Stomach (tissue), 9 donors: ENCODE results near the gene DYRK2. TPM values are rescaled to one million over a fixed set of nuclear protein-coding genes. Genes with fewer than 3 reads are reported as not detected.
"Not testable (repeated sequence)": the region's sequence is repeated elsewhere in the genome, so short reads cannot be mapped to it uniquely, and the experiment has no call there.

ENCODE experiments used
- DNase-seq, 2 donors: peaks; one replicate each; pipeline versions ENCODE4 v3.0.0 to v3.0.0-alpha.2; 2013 to 2019
- H3K27ac ChIP-seq, 5 donors: fragments of 200-600 bp in 4 of 5; sonication (generic) in 4 of 5; one replicate each; pipeline ENCODE4 v1.5.1; 2013 to 2019; ENCODE audit warnings: mild to moderate bottlenecking in 1 of 5, moderate library complexity in 1 of 5
- H3K27me3 ChIP-seq, 3 donors: fragments of 200-600 bp; sonication (generic); one replicate each; pipeline ENCODE4 v1.5.1; 2017 to 2019; ENCODE audit warnings: mixed run types in 1 of 3
- H3K36me3 ChIP-seq, 4 donors: fragments of 200-600 bp; sonication (generic); 1 replicate in 3 of 4; 2 replicates in 1 of 4; pipeline ENCODE4 v1.5.1; 2016 to 2019
- H3K4me1 ChIP-seq, 4 donors: fragments of 200-600 bp; sonication (generic); one replicate each; pipeline ENCODE4 v1.5.1; 2016 to 2019
- H3K4me3 ChIP-seq, 4 donors: fragments of 200-600 bp; sonication (generic) in 3 of 4; one replicate each; pipeline ENCODE4 v1.5.1; 2016 to 2019; ENCODE audit warnings: mild to moderate bottlenecking in 1 of 4
- H3K9me3 ChIP-seq, 4 donors: fragments of 200-600 bp; sonication (generic); one replicate each; pipeline ENCODE4 v1.5.1; 2016 to 2019
- EP300 ChIP-seq: sonication (generic); formaldehyde crosslinking; IDR thresholded peaks from one replicate; pipeline ENCODE4 v1.6.1; 2017; ENCODE audit warnings: antibody characterized with exemption
- POLR2A ChIP-seq, 4 donors: fragments of 450-650 bp; IDR thresholded peaks; one replicate each; pipeline ENCODE4 v1.6.1; 2016; ENCODE audit warnings: antibody characterized with exemption in 4 of 4, control low read depth in 2 of 4, mild to moderate bottlenecking in 1 of 4, moderate library complexity in 1 of 4
- POLR2AphosphoS5 ChIP-seq, 3 donors: sonication (generic); formaldehyde crosslinking; IDR thresholded peaks; one replicate each; pipeline ENCODE4 v1.6.1; 2016; ENCODE audit warnings: antibody characterized with exemption in 3 of 3
- WGBS, 5 donors: extraction: QIAGEN DNeasy Blood & Tissue Kit in 3 of 5; methylation state at CpG; one replicate each; pipeline versions ENCODE4 v1.1.5 to v1.1.7; 2013 to 2018; 5-methylcytosine and 5-hydroxymethylcytosine counted together
- intact Hi-C: fragments of 100-400 bp; cut with DNase I; formaldehyde crosslinking; loops from one replicate; pipeline ENCODE4 v1.15.1; 2023; ENCODE audit warnings: low total_unique reads
- polyA plus RNA-seq, 3 donors: library from polyadenylated mRNA; stranded (reverse); fragments of 200-250 nt; gene quantifications; one replicate each; pipeline ENCODE4 v1.2.3, GENCODE V29; 2013
- total RNA-seq, 5 donors: library from RNA; depleted of rRNA; stranded (reverse); fragments of >200 nt; gene quantifications; one replicate each; pipeline versions ENCODE4 v1.1.0 to v1.2.3, GENCODE V29; 2014 to 2016
- TF ChIP-seq, protein P1 (sequence below), 7 experiments: fragments of 450-650 bp in 4 of 7; fragments of 200-600 bp in 3 of 7; sonication (generic) in 3 of 7; IDR thresholded peaks; one replicate each; pipeline ENCODE4 v1.5.1; 2016 to 2019; ENCODE audit warnings: antibody characterized with exemption in 7 of 7, control low read depth in 2 of 7, mild to moderate bottlenecking in 1 of 7
- donor health status: healthy with polysubstance abuse.
- donor health status: Bipolar disorder and iron deficiency.
- donor health status: healthy.

DYRK2 gene
- total and polyA plus RNA-seq, 8 donors: 3.3 to 43.9 (median 18.1) TPM

DNA sequence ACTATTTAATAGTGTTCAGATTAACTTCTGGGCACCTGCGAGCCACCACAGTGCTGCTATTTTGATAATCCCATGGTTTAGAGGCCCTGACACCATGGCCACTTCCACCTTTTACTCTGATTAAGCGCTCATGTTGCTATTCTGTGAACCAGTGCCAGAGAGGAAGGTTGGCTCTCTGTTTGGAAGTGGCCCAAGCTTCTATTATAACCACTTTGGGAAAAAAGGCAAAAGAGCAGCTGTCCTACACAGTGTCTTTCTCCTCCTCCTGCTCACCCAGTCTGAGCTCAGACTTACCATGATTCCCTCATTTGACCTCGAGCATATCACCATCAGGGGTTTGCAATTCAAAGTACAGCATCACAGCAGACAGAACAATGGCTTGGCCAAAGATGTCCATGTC, 23.3 kb downstream of the DYRK2 start:
- 74 to 92% (median 81%) methylated on average over 3 of the region's 3 CpGs for WGBS, 5 donors
- Histone ChIP-seq H3K36me3 (peaks cover 0 to 6% (median 2%) of the 10 kb centered on the region in 4 donors), H3K27ac (no peak overlapping the region), H3K4me3 (no peak overlapping the region), H3K4me1 (peaks cover 6 to 24% (median 14%) of the 10 kb centered on the region in 4 donors), H3K27me3 (no peaks in the 10 kb centered on the region), H3K9me3 (peaks cover 0 to 16% (median 4%) of the 10 kb centered on the region in 4 donors)
- TF ChIP-seq, protein P1, sequence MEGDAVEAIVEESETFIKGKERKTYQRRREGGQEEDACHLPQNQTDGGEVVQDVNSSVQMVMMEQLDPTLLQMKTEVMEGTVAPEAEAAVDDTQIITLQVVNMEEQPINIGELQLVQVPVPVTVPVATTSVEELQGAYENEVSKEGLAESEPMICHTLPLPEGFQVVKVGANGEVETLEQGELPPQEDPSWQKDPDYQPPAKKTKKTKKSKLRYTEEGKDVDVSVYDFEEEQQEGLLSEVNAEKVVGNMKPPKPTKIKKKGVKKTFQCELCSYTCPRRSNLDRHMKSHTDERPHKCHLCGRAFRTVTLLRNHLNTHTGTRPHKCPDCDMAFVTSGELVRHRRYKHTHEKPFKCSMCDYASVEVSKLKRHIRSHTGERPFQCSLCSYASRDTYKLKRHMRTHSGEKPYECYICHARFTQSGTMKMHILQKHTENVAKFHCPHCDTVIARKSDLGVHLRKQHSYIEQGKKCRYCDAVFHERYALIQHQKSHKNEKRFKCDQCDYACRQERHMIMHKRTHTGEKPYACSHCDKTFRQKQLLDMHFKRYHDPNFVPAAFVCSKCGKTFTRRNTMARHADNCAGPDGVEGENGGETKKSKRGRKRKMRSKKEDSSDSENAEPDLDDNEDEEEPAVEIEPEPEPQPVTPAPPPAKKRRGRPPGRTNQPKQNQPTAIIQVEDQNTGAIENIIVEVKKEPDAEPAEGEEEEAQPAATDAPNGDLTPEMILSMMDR (IDR thresholded peaks at IDR 0.05): no peak
- TF ChIP-seq EP300 (no peak), POLR2A (IDR thresholded peaks at IDR 0.05) (no peak), POLR2AphosphoS5 (IDR thresholded peaks at IDR 0.05) (no peak)
- intact Hi-C loops: no loop called here
- no peak for DNase-seq

DNA sequence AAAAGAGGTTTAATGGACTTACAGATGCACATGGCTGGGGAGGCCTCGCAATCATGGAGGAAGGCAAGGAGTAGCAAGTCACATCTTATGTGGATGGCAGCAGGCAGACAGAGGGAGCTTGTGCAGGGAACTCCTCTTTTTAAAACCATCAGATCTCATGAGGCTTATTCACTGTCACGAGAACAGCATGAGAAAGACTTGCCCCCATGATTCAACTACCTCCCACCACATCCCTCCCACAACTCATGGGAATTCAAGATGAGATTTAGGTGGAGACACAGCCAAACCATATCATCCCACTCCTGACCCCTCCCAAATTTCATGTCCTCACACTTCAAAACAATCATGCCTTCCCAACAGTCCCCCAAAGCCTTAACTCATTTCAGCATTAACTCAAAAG, 24.0 kb downstream of the DYRK2 start:
- peaks cover 0 to 16% (median 4%) of the 10 kb centered on the region in 4 donors for H3K9me3 ChIP-seq
- H3K27me3 ChIP-seq, H3K36me3 ChIP-seq, H3K27ac ChIP-seq, DNase-seq, intact Hi-C loops, H3K4me3 ChIP-seq: not testable (repeated sequence)
- 87 to 100% (median 93%) methylated on average over 2 of the region's 2 CpGs for WGBS, 5 donors
- peaks cover 0 to 18% (median 8%) of the 10 kb centered on the region in 4 donors for H3K4me1 ChIP-seq

DNA sequence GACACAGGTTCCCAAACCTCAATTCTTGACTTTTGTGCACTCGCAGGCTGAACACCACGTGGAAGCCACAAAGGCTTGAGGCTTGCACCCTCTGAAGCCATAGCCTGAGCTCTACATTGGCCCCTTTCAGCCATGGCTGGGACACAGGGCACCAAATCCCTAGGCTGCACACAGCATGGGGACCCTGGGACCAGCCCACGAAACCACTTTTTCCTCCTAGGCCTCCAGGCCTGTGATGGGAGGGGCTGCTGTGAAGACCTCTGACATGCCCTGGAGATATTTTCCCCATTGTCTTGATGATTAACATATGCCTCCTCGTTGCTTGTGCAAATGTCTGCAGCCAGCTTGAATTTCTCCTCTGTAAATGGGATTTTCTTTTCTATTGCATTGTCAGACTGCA, 25.0 kb downstream of the DYRK2 start:
- intact Hi-C loops, H3K27me3 ChIP-seq, H3K36me3 ChIP-seq, H3K27ac ChIP-seq, DNase-seq, H3K4me3 ChIP-seq: not testable (repeated sequence)
- 94 to 97% (median 95%) methylated on average over 4 of the region's 4 CpGs for WGBS, 5 donors
- Histone ChIP-seq H3K4me1 (peaks cover 0 to 16% (median 6%) of the 10 kb centered on the region in 4 donors), H3K9me3 (peaks cover 0 to 16% (median 4%) of the 10 kb centered on the region in 4 donors)

DNA sequence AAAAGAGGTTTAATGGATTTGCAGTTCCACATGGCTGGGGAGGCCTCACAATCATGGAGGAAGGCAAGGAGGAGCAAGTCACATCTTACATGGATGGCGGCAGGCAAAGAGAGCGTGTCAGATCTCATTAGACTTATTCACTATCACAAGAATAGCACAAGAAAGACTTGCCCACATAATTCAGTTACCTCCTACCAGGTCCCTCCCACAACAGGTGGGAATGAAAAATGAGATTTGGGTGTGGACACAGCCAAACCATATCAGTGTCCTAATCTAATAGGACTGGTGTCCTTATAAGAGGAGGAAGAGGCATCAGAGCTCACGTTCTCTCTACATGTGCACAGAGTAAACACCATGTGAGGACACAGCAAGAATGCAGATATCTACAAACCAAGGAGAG, 25.9 kb downstream of the DYRK2 start:
- H3K36me3 ChIP-seq: peaks cover 0 to 6% (median 2%) of the 10 kb centered on the region in 4 donors
- TF ChIP-seq, protein P1 (IDR thresholded peaks at IDR 0.05): no peak
- TF ChIP-seq POLR2A (IDR thresholded peaks at IDR 0.05) (no peak), POLR2AphosphoS5 (IDR thresholded peaks at IDR 0.05) (no peak), EP300 (no peak)
- WGBS, 5 donors: 95 to 98% (median 96%) methylated on average over 3 of the region's 3 CpGs

DNA sequence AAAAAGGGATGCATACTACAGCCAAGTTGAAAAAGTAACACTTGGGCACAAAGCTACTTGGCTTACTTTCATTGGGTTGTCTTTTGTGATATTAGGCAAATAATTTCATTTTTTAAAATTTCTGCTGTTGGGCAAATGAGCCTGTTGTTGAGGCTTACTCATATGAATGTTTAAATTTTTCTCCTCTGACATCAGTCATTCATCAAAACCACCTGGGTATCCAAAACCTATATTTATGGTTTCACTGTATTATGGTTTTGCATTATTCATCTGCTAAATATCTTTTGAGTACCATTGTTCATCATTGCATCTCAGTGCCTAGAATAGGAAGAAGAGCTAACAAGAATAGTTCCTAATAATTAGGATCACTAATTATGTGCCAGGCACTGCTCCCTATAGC, 28.1 kb downstream of the DYRK2 start:
- intact Hi-C loops: no loop called here
- Histone ChIP-seq H3K9me3 (peaks cover 0 to 16% (median 4%) of the 10 kb centered on the region in 4 donors), H3K27ac (no peak overlapping the region), H3K36me3 (peaks cover 0 to 6% (median 2%) of the 10 kb centered on the region in 4 donors), H3K4me1 (peaks cover 5 to 30% (median 14%) of the 10 kb centered on the region in 4 donors), H3K27me3 (no peaks in the 10 kb centered on the region), H3K4me3 (no peak overlapping the region)
- no peak for DNase-seq
- no peak for TF ChIP-seq POLR2A (IDR thresholded peaks at IDR 0.05)
- TF ChIP-seq, protein P1 (IDR thresholded peaks at IDR 0.05): no peak

More for the DNA sequence above, 25.9 kb downstream of the DYRK2 start:
- Histone ChIP-seq H3K27me3 (no peaks in the 10 kb centered on the region), H3K9me3 (peaks cover 0 to 16% (median 4%) of the 10 kb centered on the region in 4 donors), H3K27ac (no peak overlapping the region), H3K4me1 (peaks cover 5 to 21% (median 10%) of the 10 kb centered on the region in 4 donors), H3K4me3 (no peak overlapping the region)
- intact Hi-C loops: no loop called here
- no peak for DNase-seq
